Measurements from ENCODE around the gene CSF2.

CSF2 gene

DNA sequence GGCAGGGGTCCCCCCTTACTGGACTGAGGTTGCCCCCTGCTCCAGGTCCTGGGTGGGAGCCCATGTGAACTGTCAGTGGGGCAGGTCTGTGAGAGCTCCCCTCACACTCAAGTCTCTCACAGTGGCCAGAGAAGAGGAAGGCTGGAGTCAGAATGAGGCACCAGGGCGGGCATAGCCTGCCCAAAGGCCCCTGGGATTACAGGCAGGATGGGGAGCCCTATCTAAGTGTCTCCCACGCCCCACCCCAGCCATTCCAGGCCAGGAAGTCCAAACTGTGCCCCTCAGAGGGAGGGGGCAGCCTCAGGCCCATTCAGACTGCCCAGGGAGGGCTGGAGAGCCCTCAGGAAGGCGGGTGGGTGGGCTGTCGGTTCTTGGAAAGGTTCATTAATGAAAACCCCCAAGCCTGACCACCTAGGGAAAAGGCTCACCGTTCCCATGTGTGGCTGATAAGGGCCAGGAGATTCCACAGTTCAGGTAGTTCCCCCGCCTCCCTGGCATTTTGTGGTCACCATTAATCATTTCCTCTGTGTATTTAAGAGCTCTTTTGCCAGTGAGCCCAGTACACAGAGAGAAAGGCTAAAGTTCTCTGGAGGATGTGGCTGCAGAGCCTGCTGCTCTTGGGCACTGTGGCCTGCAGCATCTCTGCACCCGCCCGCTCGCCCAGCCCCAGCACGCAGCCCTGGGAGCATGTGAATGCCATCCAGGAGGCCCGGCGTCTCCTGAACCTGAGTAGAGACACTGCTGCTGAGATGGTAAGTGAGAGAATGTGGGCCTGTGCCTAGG is at the start of gene CSF2:
Gene CSF2 (plus strand): TSS at position 559 of the 783 bp plus-strand sequence. CDS start 35 bp downstream, at position 594.
- no peak for FAIRE-seq

DNA sequence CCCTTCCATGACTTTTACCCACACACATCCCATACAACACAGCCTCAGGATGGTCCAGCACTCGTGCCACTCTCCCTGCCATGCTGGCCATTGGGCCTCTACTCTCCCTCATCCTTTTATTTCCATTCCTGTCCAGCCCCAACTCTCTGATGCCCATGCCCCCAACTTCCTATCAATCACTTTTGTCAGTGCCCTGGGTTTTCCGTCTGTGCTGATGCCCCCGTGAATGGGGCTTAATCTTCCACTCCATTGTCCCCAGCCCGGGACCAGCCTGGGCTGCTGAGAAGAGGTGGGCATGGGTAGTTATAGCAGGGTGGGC is 49.5 kb upstream of the CSF2 start:
- FAIRE-seq (no peak), DNase-seq (ENCODE audit: insufficient read length, low spot score) (no peak)

More for the DNA sequence above, at the start of gene CSF2:
- DNase-seq (ENCODE audit: insufficient read length, low spot score) = no peak

GRCh38 chr5:132024789-132025402 is 48.7 kb upstream of the CSF2 start:
- FAIRE-seq = no peak

GRCh38 chr5:132025403-132025971 is 48.1 kb upstream of the CSF2 start:
- DNase-seq (ENCODE audit: insufficient read length, low spot score) = no peak
- no peak for FAIRE-seq

More at GRCh38 chr5:132024789-132025402, 48.7 kb upstream of the CSF2 start:
- no peak for DNase-seq (ENCODE audit: insufficient read length, low spot score)

GRCh38 chr5:132026516-132027008 is 47.0 kb upstream of the CSF2 start:
- DNase-seq (ENCODE audit: insufficient read length, low spot score) = no peak
- no peak for FAIRE-seq

DNA sequence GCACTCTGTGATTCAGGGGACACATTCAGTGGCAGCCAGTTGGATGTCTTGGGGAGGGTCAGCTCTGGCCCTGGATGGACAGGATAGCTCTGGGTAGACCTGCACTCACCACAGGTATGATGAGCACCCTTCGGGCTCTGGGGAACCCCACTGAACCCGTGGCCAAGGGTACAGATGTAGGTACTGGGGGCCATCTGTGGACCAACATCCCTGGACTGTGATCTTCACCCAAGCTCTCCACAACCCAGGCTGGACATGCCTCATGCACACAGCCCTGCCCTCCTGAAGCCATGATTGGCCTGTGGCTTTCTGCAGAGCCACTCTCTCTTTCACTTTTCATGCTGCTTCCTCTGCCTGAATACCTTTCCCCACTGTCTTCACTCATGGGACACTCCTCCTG is 46.6 kb upstream of the CSF2 start:
- no peak for FAIRE-seq

DNA sequence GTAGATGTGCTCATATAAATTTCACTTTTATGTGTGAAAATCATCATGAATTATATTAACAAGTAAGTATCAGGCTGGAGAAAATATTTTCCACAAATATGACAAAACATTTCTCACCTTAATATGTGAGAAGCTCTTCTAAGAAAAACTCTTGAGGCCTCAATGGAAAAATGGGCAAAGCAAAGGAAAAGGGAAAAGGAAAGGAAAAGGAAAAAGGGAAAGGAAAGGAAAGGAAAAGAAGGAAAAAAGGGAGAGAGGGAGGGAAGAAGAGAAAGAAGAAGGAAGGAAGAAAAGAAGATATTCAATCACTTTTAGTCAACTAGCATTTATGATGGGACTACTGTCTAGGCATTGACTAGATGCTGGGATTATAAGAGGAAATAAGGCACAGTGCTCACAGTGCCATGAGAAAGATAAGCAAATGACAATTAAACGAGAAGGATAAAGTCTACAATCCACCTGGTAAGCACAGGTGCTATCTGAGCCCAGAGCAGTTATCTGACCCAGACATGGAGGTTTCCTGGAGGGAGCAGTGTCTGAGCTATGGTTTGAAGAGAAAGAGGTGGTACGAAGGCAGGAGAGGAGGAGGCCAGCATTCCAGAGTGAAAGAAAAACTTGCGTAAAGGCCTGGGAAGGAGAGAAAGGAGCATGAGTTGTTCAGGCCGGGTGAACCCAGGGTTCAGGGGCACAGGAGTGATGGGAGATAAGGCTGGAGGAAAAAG is 43.8 kb upstream of the CSF2 start:
- FAIRE-seq (no peak), DNase-seq (ENCODE audit: insufficient read length, low spot score) (no peak)

More for the DNA sequence above, 46.6 kb upstream of the CSF2 start:
- DNase-seq (ENCODE audit: insufficient read length, low spot score) = no peak

GRCh38 chr5:132030610-132031009 is 43.0 kb upstream of the CSF2 start:
- FAIRE-seq (no peak), DNase-seq (ENCODE audit: insufficient read length, low spot score) (no peak)

- no peak for FAIRE-seq
- DNase-seq (ENCODE audit: insufficient read length, low spot score) = no peak
Observed at GRCh38 chr5:132032196-132032595, 41.4 kb upstream of the CSF2 start.

DNA sequence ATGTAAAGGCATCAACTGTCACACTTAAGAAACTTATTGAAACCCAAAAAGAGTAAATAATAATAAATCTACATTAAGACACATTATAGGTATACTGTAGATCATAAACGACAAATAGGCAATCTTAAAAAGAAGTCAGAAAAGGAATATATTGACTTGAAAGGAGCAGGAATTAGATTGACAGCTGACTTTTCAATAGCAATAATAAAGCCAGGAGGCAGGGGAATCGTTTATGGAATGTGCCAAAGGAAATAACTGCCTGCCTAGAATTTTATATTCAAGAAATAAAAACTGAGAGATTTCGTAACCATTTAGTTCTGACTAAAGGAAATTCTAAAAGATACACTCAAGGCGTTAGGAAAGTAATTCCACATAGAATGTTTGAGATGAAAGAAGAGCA is 40.5 kb upstream of the CSF2 start:
- FAIRE-seq = no peak
- DNase-seq (ENCODE audit: insufficient read length, low spot score) = no peak

DNA sequence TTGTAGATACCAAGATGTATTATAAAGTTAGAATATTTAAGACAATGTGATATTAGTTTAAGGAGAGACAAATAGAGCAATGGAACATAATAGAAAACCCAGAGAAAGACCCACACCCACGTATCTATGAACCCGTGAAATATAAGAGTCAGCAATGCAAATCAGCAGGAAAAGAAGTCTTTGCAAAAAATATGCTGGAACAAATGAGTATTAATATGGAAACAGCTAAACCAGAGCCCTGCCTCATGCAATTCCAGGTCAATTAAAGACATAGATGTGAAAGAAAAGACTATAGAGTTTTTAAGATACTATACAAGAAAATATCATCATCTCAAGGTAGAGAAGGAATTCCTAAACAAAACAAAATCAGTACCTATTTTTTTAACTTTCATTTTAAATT is 36.2 kb upstream of the CSF2 start:
- FAIRE-seq (no peak), DNase-seq (ENCODE audit: insufficient read length, low spot score) (no peak)

DNA sequence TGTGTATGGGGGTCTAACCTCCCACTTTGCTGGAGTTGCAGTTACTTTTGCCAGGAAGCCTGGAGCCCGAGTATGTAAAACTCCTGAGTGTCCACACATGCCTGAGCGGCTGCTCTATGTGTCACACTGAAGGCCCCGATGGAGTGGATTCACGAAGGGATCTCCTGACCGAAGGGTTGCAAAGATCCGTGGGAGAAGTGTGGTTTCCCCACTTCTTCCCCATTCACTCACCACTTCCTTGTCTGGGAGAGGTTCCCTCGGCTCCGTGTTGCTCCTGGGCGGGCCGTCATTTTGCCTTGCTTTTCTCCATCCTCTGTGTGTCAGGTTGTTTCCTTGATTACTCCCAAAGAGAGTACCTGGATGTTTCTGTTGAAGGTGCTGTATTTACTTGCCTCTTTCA is 29.4 kb upstream of the CSF2 start:
- no peak for DNase-seq (ENCODE audit: insufficient read length, low spot score)
- FAIRE-seq = no peak

DNA sequence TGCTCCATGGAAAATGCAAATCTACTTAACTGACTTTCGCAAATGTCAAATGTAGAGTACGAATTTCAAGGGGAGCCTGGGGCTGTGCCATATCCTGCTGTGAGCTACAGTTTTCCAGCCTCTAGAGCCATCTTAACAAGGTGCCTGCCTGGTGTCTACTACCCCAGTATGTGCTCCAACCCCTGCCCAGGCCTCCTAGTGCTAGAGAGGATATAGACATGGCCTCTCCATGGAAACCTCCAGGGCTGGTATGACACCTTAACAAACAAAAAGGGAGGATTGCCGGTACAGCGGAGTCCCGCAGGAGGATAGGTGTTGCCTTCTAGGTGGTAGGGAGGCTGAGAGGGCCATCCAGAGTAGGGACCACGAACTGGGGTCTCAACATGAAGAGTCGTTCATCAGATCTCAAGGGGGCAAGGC is 26.7 kb upstream of the CSF2 start:
- FAIRE-seq = no peak
- no peak for DNase-seq (ENCODE audit: insufficient read length, low spot score)

- FAIRE-seq (no peak), DNase-seq (ENCODE audit: insufficient read length, low spot score) (no peak)
Observed at GRCh38 chr5:132049093-132049492, 24.5 kb upstream of the CSF2 start.

DNA sequence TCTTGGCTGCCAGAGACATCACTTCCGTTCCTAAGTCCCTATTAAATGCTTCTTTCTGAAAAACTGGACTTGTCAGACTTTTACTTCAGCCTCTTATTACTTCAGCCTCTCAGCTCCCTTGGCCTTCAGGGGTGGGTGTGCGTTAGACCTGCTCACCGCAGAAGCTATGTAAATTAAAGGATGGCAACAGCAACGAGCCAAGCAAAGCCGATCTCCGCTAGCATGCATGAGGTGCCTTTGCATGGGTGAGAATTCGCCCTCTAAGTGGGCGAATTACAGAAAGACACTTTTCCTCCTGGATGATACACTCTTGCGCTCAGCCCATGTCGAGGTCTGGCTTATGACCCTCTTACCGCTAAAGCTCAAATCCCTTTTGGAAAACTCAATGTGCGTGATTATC is 24.0 kb upstream of the CSF2 start:
- DNase-seq (ENCODE audit: insufficient read length, low spot score) (no peak), FAIRE-seq (no peak)

DNA sequence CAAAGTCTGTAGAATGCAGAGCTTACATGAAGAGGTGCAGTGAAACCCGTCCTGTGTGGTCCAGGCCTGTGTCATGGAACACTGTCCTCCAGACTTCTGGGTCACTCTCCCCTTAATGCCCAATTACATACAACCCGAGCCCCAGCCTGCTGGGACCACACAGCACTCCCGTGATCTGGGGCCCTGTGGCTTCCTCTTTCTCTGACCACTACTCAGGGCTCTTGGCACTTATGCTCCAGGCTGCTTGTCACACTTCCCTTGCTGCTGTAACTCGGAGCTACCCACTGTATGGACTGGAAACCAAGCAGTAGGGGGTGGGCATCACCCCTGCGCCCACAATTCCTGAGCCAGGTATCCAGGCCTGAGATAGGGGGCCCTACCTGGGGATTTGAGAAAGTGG is 23.5 kb upstream of the CSF2 start:
- FAIRE-seq (no peak), DNase-seq (ENCODE audit: insufficient read length, low spot score) (no peak)

- DNase-seq (ENCODE audit: insufficient read length, low spot score) = no peak
- no peak for FAIRE-seq
Observed at GRCh38 chr5:132050661-132051552, 22.7 kb upstream of the CSF2 start.

- DNase-seq (ENCODE audit: insufficient read length, low spot score) = no peak
- no peak for FAIRE-seq
Observed at GRCh38 chr5:132052520-132052919, 21.1 kb upstream of the CSF2 start.

DNA sequence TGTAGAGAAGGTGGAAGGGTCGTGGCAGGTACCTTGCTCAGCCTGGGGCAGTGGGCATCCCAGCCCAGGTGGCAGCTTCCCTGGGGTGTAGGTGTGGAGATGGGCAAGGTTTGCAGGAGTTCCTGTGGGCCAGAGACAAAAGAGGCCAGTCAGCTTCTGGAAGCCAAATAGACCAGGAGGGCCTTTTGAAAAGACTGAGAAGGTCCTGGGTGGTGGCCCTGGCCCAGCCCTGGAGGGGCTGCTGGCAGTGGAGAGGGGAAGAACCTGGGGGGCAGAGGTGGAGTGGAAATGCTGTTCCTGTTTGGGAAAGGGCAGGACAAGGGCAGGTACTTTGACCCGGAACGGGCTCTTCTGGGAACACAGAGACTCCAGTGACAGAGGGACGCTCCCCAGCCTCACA is 20.1 kb upstream of the CSF2 start:
- FAIRE-seq (no peak), DNase-seq (ENCODE audit: insufficient read length, low spot score) (no peak)

DNA sequence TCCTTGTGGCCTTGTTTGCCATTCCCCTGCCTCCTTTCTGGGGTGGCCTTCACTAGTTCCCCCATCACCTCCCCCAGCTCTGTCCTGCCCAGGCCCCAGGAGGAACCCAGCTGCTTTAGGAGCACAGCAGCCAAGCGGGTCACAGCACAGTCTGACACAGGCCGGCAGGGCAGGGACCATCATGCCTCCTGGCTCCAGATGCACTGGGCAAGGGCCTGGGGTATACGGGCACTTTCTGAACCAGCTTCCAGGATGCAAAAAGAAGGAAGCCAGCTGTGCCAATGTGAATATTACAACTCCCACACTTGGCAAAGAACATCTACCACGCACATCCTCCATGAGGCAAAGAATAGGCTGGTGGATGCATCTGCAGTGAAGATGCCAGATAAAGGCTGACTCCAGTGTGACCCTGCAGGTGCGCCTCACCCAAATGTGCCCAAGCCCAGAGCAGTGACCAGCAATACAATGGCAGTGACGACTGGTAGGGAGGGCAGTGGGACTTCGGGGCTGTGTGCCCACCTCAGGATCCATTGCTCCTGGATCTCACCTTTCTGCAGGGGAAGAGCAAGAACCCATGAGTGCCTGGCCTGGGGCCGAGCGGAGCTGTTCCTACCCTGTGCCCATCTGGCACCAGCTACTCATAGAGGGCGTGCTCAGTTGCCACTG is 19.4 kb upstream of the CSF2 start:
- no peak for FAIRE-seq
- DNase-seq (ENCODE audit: insufficient read length, low spot score) = no peak

Data from HTR-8/SVneo (cell line).